ENCODE data around the gene HYAL1. TPM values are rescaled to one million over a fixed set of nuclear protein-coding genes. Genes with fewer than 3 reads are reported as not detected.
A peak's percentile ranks its signal among the peaks of the same experiment; 100 is the strongest.

HYAL1 gene
- total RNA-seq, 4 donors from 2014 or later = 19.5 to 31.0 (median 27.4) TPM

DNA sequence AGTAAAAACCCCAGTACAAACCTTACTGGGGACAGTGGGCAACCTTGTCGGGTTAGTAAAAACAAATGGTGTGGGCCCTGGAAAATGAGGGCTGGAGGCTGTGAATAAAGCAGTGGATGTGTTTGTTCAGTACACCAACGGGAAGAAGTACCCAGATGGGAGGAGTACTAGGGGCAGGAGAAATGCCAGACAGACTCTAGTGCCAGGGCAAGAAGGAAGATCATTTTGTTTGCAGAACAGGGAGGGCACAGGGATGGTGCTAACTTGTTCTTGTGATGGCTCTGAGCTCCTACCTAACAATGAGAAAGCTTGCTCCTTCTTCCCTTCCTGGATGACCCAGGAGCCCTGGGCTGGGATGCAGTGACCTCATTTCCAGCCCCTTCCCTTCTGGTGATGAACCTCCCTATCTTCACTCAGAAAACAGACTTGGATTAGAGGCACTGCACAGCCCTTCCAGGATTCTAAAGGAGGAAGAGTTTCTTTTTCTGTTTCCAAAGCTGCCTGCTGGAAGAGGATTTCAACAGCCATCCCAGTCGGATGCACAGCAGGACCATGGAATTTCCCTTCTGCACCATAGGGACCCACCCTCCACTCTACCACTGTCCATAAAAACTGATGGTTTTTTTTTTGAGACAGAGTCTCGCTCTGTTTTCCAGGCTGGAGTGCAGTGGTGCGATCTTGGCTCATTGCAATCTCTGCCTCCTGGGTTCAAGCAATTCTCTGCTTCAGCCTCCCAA, 31.1 kb upstream of the HYAL1 start:
- Histone ChIP-seq H3K4me3 (peak overlapping the region; percentile 5), H3K36me3 (peaks cover 30% of the 10 kb centered on the region), H3K4me1 (peaks cover 66% of the 10 kb centered on the region), H3K27me3 (no peaks in the 10 kb centered on the region), H3K9me3 (no peaks in the 10 kb centered on the region), H3K27ac (peak overlapping the region; percentile 94)
- TF ChIP-seq CTCF (IDR thresholded peaks at IDR 0.05) (no peak), POLR2AphosphoS5 (IDR thresholded peaks at IDR 0.05) (no peak)
- 50% methylated on average over 5 of the region's 5 CpGs for WGBS
- no peak for DNase-seq (ENCODE audit: low spot score in 2 of 2)

DNA sequence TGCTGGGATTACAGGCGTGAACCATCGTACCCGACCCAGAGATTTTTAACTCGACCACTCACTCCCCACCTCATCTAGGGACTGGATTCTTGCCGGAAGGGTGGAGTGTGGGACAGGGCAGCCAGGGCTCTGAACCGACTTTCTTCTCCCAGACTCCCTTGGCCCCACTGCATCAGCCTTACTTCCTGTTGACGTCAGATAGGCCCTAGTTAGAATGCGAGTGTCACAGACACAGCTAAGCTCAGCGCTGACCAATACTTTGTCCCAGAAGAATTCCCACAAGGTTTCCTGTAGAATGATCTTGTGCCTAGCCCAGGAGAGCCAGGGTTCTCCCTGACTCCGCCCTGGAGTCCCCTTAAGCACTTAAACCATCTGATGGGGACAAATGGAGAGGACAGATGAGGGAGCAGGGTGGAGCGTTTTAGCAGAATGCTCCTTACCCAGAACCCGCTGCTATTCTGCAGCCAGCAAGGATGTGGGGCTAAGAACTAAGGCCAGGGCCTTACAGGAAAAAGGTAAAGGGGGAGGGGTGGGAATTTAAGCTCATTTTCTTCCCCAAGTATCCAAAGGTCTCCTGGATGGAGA, 30.5 kb upstream of the HYAL1 start:
- H3K9me3 ChIP-seq = no peaks in the 10 kb centered on the region
- peak overlapping the region; percentile 5 for H3K4me3 ChIP-seq
- no peak for DNase-seq (ENCODE audit: low spot score in 2 of 2)
- no peaks in the 10 kb centered on the region for H3K27me3 ChIP-seq
- peaks cover 34% of the 10 kb centered on the region for H3K36me3 ChIP-seq
- TF ChIP-seq CTCF (IDR thresholded peaks at IDR 0.05) = no peak
- no peak for TF ChIP-seq POLR2A (IDR thresholded peaks at IDR 0.05)
- TF ChIP-seq EP300 (IDR thresholded peaks at IDR 0.05) = no peak
- WGBS = 41% methylated on average over 12 of the region's 12 CpGs
- H3K4me1 ChIP-seq = peaks cover 61% of the 10 kb centered on the region
- H3K27ac ChIP-seq = peak overlapping the region; percentile 94

DNA sequence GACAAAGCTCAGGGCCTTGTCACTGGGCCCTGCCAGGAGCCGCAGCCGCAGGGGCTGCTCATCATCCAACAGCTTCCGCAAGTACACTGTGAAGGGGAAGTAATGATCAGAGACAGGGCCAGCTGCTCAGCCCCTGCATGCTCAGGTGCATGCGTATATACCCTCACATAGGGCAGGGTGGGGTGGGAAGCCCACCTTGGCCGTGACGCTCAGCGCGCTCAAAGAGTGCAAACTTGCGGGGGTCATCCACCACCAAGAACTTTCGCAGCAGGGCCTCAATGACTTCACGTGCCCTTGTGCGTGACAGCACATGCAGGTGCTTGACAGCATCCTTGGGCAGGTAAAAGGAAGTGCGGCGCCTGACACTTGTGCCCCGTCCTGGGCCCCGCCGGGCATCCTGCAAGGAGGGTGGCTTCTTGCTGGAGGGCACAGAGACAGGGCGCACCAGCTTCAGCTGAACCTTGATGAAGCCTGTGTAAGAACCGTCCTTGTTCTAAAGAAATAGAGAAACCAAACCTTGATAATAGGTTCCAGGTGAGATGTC, 28.1 kb upstream of the HYAL1 start:
- H3K4me1 ChIP-seq = peaks cover 65% of the 10 kb centered on the region
- no peaks in the 10 kb centered on the region for H3K9me3 ChIP-seq
- peaks cover 34% of the 10 kb centered on the region for H3K36me3 ChIP-seq
- WGBS = 94% methylated on average over 19 of the region's 19 CpGs
- DNase-seq (ENCODE audit: low spot score in 2 of 2) = no peak
- no peaks in the 10 kb centered on the region for H3K27me3 ChIP-seq
- H3K27ac ChIP-seq = no peak overlapping the region
- TF ChIP-seq EP300 (IDR thresholded peaks at IDR 0.05) (no peak), CTCF (IDR thresholded peaks at IDR 0.05) (no peak), POLR2AphosphoS5 (IDR thresholded peaks at IDR 0.05) (no peak), POLR2A (IDR thresholded peaks at IDR 0.05) (no peak)
- H3K4me3 ChIP-seq = no peak overlapping the region

DNA sequence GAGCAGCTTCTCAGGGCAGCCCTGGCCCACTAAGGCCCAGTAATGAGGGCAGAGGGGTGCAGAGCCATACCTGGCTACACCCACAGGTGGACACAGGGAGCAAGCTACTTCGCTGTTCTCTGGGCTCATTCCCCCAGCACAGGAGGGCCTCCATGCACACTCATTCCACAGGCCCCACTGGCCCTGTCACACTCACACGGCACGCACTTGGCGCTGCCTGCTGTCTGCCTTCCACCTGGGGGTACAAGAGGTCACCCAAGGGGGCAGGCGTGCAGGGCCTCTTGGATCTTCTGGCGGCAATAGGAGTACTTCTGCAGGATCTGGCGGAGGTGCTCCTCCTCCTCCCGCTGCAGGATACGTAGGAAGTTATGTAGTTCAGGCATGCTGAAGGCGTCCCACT, 27.0 kb upstream of the HYAL1 start:
- TF ChIP-seq POLR2AphosphoS5 (IDR thresholded peaks at IDR 0.05) (no peak), POLR2A (IDR thresholded peaks at IDR 0.05) (no peak), CTCF (IDR thresholded peaks at IDR 0.05) (no peak), EP300 (IDR thresholded peaks at IDR 0.05) (no peak)
- H3K4me3 ChIP-seq = no peak overlapping the region
- peaks cover 62% of the 10 kb centered on the region for H3K4me1 ChIP-seq
- no peak for DNase-seq (ENCODE audit: low spot score in 2 of 2)
- H3K9me3 ChIP-seq = no peaks in the 10 kb centered on the region
- peaks cover 43% of the 10 kb centered on the region for H3K36me3 ChIP-seq
- H3K27ac ChIP-seq = no peak overlapping the region
- H3K27me3 ChIP-seq = no peaks in the 10 kb centered on the region
- 93% methylated on average over 5 of the region's 10 CpGs for WGBS

GRCh38 chr3:50327943-50328691, 24.7 kb upstream of the HYAL1 start, which contains the start of gene TUSC2:
TUSC2 (minus strand) TSS chr3:50328223; CDS start chr3:50328099, 124 bp downstream.
- Histone ChIP-seq H3K9me3 (no peaks in the 10 kb centered on the region), H3K27ac (peak within 1 kb of the TSS; percentile 76), H3K36me3 (peaks cover 45% of the 10 kb centered on the region), H3K4me1 (peaks cover 56% of the 10 kb centered on the region), H3K4me3 (peak within 1 kb of the TSS; percentile 79), H3K27me3 (no peaks in the 10 kb centered on the region)
- 2% methylated on average over 36 of the region's 55 CpGs for WGBS
- no peak for TF ChIP-seq CTCF (IDR thresholded peaks at IDR 0.05)
- TF ChIP-seq POLR2AphosphoS5 (IDR thresholded peaks at IDR 0.05) = peak in 2 of 3 donors; percentile 2 to 88
- no peak for TF ChIP-seq EP300 (IDR thresholded peaks at IDR 0.05)
- peak in 1 of 2 donors; percentile 63 for TF ChIP-seq POLR2A (IDR thresholded peaks at IDR 0.05)
- DNase-seq (ENCODE audit: low spot score in 2 of 2) = peak; percentile 99 to 100
